Inferior parietal cortex (tissue), 1 donor: Measurements from ENCODE around the gene RELL2.
A peak's percentile ranks its signal among the peaks of the same experiment; 100 is the strongest.
"Not testable (repeated sequence)": the region's sequence is repeated elsewhere in the genome, so short reads cannot be mapped to it uniquely, and the experiment has no call there.

Experiments used
- DNase-seq: peaks from one replicate; pipeline ENCODE4 v3.0.0-alpha.2; 2016; ENCODE audit errors: extremely low spot score

The RELL2 gene

DNA sequence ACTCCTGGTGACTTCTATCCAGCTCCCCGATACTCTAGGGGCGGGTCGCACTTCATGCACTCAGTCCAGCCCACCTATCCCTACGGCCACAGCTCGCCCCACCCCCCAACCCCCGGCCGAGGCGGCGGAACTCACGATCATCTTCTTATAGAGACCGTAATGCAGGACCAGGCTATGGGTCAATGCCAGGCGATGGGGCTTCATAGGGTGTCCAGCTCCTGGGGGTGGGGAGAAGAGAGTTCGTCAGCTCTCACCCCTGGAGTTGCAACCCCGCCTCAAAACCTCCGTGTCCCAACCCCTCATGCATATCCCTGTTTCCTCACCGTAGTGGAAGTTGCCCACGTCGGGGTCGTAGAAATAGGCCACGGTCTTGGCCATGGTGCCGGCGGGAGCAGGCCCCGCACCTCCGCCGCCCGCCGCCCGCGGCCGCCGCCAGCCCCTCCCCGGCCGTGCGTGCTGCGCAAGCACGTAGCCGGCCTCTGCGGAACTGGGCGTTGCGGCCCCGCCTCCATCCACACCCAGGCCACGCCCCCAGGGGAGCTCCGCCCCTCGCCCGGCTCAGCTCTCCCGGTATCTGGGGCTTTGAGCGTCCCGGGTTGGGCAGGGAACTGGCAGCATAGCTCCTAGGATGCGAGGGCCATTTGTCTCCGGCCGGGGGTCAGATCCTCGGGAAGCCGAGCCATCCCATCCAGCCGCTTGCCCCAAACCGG lies at the start of gene RELL2, which contains the start of gene HDAC3:
Gene RELL2 (plus strand): TSS at position 585 of the 710 bp plus-strand sequence. CDS start 1,229 bp downstream, outside the sequence.
Gene HDAC3 (minus strand): TSS at position 437 of the 710 bp plus-strand sequence. CDS start 59 bp downstream, at position 378.
- peak; percentile 92 for DNase-seq

- no peak for DNase-seq
Measured at GRCh38 chr5:141590127-141590526, 46.7 kb upstream of the RELL2 start.

DNA sequence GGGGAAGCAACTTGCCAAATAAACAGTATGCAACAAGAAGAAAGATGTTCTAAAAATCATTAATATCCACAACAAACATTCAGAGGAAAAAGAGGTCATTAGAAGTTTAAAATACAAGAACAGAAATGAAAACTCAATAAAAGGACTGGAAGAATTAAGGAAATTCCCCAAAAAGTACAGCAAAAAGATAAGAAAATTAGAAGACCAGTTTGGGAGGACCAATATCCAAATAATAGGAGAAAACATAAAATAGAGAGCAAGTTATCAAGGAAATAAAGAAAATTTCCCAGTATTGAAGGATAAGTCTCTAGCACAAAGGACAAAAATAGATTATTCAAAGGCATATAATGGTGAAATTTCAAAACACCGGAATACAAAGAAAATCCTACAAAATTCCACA lies 39.9 kb upstream of the RELL2 start:
- no peak for DNase-seq

GRCh38 chr5:141597394-141597793 lies 39.4 kb upstream of the RELL2 start:
- no peak for DNase-seq

GRCh38 chr5:141597814-141598213 lies 39.0 kb upstream of the RELL2 start:
- no peak for DNase-seq

GRCh38 chr5:141598391-141599345 lies 38.1 kb upstream of the RELL2 start:
- DNase-seq: no peak

DNA sequence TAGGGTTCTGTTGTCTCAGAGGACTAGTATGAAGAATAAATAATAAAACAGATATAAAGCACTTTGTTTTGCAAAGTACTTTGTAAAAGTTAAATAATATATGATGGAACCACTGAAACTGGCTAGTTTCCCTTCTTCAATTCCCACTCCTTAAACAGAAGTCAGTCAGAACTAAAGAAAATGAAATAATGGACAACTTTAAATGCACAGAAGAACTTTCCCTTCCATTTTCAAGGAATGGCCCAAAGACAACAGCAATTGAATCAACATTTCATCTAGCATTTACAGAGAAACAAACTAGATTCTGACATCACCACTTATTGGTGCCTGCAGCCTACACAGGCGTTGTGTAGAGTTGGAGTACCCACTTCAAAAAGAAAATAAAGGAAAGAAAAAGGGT lies 34.2 kb upstream of the RELL2 start:
- DNase-seq: no peak

GRCh38 chr5:141603923-141604717 lies 32.7 kb upstream of the RELL2 start:
- no peak for DNase-seq

DNA sequence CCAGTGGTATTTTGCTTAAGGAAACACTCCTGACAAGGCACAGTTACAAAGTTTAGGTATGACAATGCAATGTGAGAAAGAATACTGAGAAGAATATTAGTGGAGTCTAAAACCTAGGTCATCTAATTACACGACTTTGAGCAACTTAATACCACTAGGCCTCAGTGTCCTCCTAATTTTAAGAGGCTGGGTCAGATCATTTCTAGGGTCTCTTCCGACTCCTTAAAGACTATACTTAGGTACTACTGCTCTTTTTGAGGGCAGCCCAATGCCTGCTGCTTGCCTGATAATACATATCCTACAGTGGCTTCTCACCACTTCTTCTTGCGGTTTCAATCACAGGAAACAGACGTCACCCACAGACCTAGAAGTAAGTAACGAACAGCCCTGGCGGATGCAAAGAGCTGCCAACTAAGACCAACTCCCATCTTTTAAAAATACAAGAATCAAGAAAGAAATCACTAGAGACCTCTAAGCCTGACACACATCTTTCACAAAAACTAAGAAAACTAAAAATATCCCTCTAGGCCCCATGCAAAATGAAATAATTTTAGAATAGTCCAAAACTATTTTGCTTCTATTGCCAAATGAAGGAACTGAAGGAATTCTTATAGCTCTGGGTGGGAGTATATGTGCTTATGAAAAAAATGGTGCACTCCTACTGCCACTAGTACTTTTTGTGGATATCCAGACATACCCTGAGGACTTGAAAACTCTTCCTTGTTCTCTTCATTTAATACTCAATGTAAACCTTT lies 31.1 kb upstream of the RELL2 start:
- DNase-seq: peak; percentile 59

GRCh38 chr5:141608046-141608445 lies 28.8 kb upstream of the RELL2 start:
- DNase-seq: no peak

DNA sequence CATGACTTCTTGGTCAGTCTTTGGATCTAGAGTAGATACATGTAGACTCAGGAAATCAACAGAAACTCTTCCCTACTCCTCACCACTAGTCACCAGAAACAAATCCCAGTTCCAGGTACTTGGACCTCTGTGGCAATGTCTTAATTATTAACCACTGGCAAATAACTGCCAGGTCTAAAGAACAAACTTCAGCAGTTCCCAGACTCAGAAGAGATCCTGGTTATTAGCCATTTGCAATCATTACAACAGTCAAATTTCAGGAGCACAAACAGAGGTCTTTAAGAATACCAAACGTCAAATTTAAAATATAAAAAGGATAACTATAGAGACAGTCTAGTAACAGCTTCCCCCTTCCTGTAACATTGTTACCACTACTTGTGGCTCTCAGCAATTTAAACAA lies 28.2 kb upstream of the RELL2 start:
- no peak for DNase-seq

DNA sequence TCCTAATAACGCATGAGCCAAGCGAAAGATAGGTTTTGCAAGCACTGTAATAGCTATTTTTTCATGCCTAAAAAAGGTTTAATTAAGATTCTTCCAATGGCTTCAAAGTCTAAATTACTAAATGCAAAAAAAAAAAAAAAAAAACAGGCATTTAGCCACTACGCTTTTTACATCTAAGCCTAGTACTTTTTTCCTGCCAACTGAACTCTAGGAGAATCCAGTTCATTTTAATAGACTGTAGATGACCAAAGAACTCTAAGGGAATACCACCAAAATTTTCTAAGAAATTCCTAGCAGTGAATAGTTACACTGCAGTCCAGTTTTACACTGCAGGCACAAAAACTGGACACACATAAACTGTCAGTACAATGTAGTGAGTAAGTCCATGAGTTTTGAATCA lies 27.8 kb upstream of the RELL2 start:
- no peak for DNase-seq

DNA sequence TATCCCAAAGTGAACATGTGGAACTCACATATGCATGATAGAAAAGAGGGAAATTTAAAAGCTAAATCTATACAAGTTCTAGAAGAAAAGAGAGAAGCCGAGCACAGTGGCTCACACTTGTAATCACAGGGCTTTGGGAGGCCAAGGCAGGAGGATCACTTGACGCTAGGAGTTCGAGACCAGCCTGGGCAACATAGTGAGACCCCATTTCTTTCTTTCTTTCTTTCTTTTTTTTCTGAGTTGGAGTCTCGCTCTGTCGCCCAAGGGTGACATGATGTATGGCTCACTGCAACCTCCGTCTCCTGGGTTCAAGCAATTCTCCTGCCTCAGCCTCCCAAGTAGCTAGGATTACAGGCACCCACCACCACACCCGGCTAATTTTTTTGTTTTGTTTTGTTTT lies 26.9 kb upstream of the RELL2 start:
- DNase-seq: not testable (repeated sequence)

- DNase-seq: no peak
Measured at GRCh38 chr5:141611289-141611688, 25.5 kb upstream of the RELL2 start.

DNA sequence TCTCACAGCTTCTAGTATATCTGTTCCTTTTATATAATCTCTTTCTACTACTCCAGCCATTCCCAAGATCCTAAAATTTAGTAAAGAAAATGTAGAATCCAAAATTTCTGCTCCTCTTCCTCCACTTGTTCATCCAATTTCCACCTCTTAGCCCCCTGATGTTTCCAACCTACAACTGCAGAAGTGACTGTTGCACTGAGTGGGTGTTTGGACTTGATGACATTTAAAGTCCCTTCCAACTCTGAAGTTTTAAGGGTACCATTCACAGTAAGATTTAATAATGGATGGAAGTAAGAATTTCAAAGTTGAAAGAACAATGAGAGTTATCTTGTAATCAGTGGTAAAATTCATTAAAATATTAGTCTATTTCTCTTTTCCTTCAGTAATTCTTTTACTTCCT lies 23.5 kb upstream of the RELL2 start:
- no peak for DNase-seq

- DNase-seq: no peak
Measured at GRCh38 chr5:141615991-141616720, 20.6 kb upstream of the RELL2 start.

- no peak for DNase-seq
Measured at GRCh38 chr5:141617128-141617527, 19.7 kb upstream of the RELL2 start.

DNA sequence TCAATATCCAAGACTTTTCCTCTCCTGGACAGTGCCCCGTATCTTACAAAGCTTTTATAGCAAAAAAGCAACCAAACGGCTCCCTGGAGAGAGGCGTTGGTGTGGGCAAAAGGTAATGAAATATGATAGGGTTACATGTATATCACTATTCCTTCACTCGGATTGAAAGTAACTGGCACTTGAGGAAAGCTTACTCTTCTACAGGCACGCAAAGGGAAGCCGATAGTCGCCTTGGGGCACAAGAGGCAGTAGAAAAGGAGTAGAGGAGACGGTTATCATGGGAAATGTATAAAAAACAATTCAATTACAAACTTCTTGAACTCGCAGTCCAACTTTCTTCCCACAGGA lies 19.1 kb upstream of the RELL2 start:
- no peak for DNase-seq

GRCh38 chr5:141618030-141618803 lies 18.6 kb upstream of the RELL2 start:
- DNase-seq: no peak
